NB4 (cell line): Measurements from ENCODE around the gene BNIP3.

Experiments
- CTCF ChIP-seq: IDR thresholded peaks from one replicate; pipeline ENCODE4 v1.5.1; 2012; ENCODE audit warnings: low read depth, low read length
- MYC ChIP-seq: IDR thresholded peaks from 2 replicates; pipeline ENCODE4 v1.6.1; 2011; ENCODE audit warnings: low read depth, low read length
- POLR2A ChIP-seq: IDR thresholded peaks from 2 replicates; pipeline ENCODE4 v1.6.1; 2011; ENCODE audit warnings: mild to moderate bottlenecking; ENCODE audit not compliant: insufficient read length; ENCODE audit errors: extremely low read depth

- TF ChIP-seq POLR2A = no peak
- TF ChIP-seq MYC = no peak
- TF ChIP-seq CTCF = no peak
Observed at GRCh38 chr10:132002004-132002403, 20.3 kb upstream of the BNIP3 start.
